Uterus (tissue), 4 donors: ENCODE results near the gene ZNF763. TPM values are rescaled to one million over a fixed set of nuclear protein-coding genes. Genes with fewer than 3 reads are reported as not detected.
"Not testable (repeated sequence)": the region's sequence is repeated elsewhere in the genome, so short reads cannot be mapped to it uniquely, and the experiment has no call there.

Source experiments
- DNase-seq, 2 donors: peaks; one replicate each; pipeline ENCODE4 v3.0.0-alpha.2; 2019 to 2020
- H3K27ac ChIP-seq, 2 donors: fragments of 200-600 bp; sonication (generic); 1 replicate in 1 of 2; 2 replicates in 1 of 2; pipeline ENCODE4 v1.5.1; 2016 to 2018
- H3K27me3 ChIP-seq, 2 donors: fragments of 200-600 bp; sonication (generic); one replicate each; pipeline ENCODE4 v1.5.1; 2018 to 2019; ENCODE audit warnings: control low read depth in 1 of 2
- H3K36me3 ChIP-seq, 2 donors: fragments of 200-600 bp; sonication (generic); one replicate each; pipeline ENCODE4 v1.5.1; 2019; ENCODE audit warnings: control low read depth in 1 of 2
- H3K4me1 ChIP-seq, 2 donors: fragments of 200-600 bp; sonication (generic); one replicate each; pipeline ENCODE4 v1.5.1; 2018 to 2019; ENCODE audit warnings: control low read depth in 1 of 2
- H3K4me3 ChIP-seq, 2 donors: fragments of 200-600 bp; sonication (generic); 1 replicate in 1 of 2; 2 replicates in 1 of 2; pipeline ENCODE4 v1.5.1; 2018 to 2019; ENCODE audit warnings: mild to moderate bottlenecking in 1 of 2
- H3K9me3 ChIP-seq, 2 donors: fragments of 200-600 bp; sonication (generic); one replicate each; pipeline ENCODE4 v1.5.1; 2019; ENCODE audit warnings: control low read depth in 1 of 2
- CTCF ChIP-seq, 4 experiments: fragments of 200-600 bp in 2 of 4; fragments of 450-650 bp in 2 of 4; sonication (generic) in 2 of 4; IDR thresholded peaks; one replicate each; pipeline ENCODE4 v1.5.1; 2016 to 2019; ENCODE audit warnings: antibody characterized with exemption in 4 of 4, mild to moderate bottlenecking in 2 of 4, moderate library complexity in 1 of 4
- POLR2A ChIP-seq, 2 donors: fragments of 450-650 bp; IDR thresholded peaks; one replicate each; pipeline ENCODE4 v1.6.1; 2016; ENCODE audit warnings: antibody characterized with exemption in 2 of 2, mild to moderate bottlenecking in 1 of 2, moderate library complexity in 1 of 2
- intact Hi-C: fragments of 100-400 bp; cut with DNase I; formaldehyde crosslinking; loops from one replicate; pipeline ENCODE4 v1.15.1; 2023; ENCODE audit warnings: low total_unique reads
- total RNA-seq, 4 donors: library from RNA; depleted of rRNA in 3 of 4; stranded (reverse); fragments of >200 nt in 3 of 4; gene quantifications; one replicate each; pipeline versions ENCODE4 v1.1.0 to v1.2.4, GENCODE V29; 2014 to 2023
- donor health status: DM: yes; HTN: yes; CAD: no.

Gene ZNF763
- total RNA-seq, 4 donors from 2014 or later, result 0.88 to 6.0 (median 1.7) TPM

GRCh38 chr19:11987405-11988281 lies 22.8 kb downstream of the ZNF763 start:
- H3K36me3 ChIP-seq, result no peaks in the 10 kb centered on the region
- peak overlapping the region; percentile 81 to 87 for H3K27ac ChIP-seq
- TF ChIP-seq CTCF (IDR thresholded peaks at IDR 0.05), result peak in 1 of 4 experiments; percentile 7
- peak; percentile 54 to 60 for TF ChIP-seq POLR2A (IDR thresholded peaks at IDR 0.05)
- H3K27me3 ChIP-seq, result no peaks in the 10 kb centered on the region
- intact Hi-C loops, result loop anchor here (2.0 to 5.0 kb wide), 3 partner anchors 23 to 190 kb away; partner anchors contain the start of genes ZNF491, ZNF700 and ZNF763
- peak overlapping the region; percentile 69 to 77 for H3K4me3 ChIP-seq
- H3K4me1 ChIP-seq, result no peaks in the 10 kb centered on the region
- peak; percentile 91 to 95 for DNase-seq
- no peaks in the 10 kb centered on the region for H3K9me3 ChIP-seq

- no peak overlapping the region for H3K4me3 ChIP-seq
- no peaks in the 10 kb centered on the region for H3K4me1 ChIP-seq
- no peaks in the 10 kb centered on the region for H3K9me3 ChIP-seq
- no peaks in the 10 kb centered on the region for H3K27me3 ChIP-seq
- DNase-seq, result no peak
- peak overlapping the region; percentile 81 to 87 for H3K27ac ChIP-seq
- TF ChIP-seq POLR2A (IDR thresholded peaks at IDR 0.05) (no peak), CTCF (IDR thresholded peaks at IDR 0.05) (no peak)
- H3K36me3 ChIP-seq, result no peaks in the 10 kb centered on the region
- intact Hi-C loops, result loop anchor here (2.0 to 5.0 kb wide), 3 partner anchors 24 to 192 kb away; partner anchors contain the start of genes ZNF491, ZNF700 and ZNF763
Measured at GRCh38 chr19:11989112-11989456, 24.2 kb downstream of the ZNF763 start.

GRCh38 chr19:11991921-11992320 lies 27.1 kb downstream of the ZNF763 start:
- H3K9me3 ChIP-seq, H3K27me3 ChIP-seq, H3K4me3 ChIP-seq, H3K4me1 ChIP-seq, H3K27ac ChIP-seq, DNase-seq, H3K36me3 ChIP-seq, intact Hi-C loops: not testable (repeated sequence)

GRCh38 chr19:11995174-11995573 lies 30.3 kb downstream of the ZNF763 start:
- no peaks in the 10 kb centered on the region for H3K27me3 ChIP-seq
- TF ChIP-seq CTCF (IDR thresholded peaks at IDR 0.05) (no peak), POLR2A (IDR thresholded peaks at IDR 0.05) (no peak)
- H3K4me1 ChIP-seq, result no peaks in the 10 kb centered on the region
- intact Hi-C loops, result no loop called here
- no peak for DNase-seq
- no peaks in the 10 kb centered on the region for H3K36me3 ChIP-seq
- H3K4me3 ChIP-seq, result no peak overlapping the region
- H3K27ac ChIP-seq, result no peak overlapping the region
- H3K9me3 ChIP-seq, result no peaks in the 10 kb centered on the region

GRCh38 chr19:12000152-12000981 lies 35.5 kb downstream of the ZNF763 start:
- DNase-seq, result no peak
- no peaks in the 10 kb centered on the region for H3K27me3 ChIP-seq
- H3K4me3 ChIP-seq, result no peak overlapping the region
- no peaks in the 10 kb centered on the region for H3K36me3 ChIP-seq
- H3K9me3 ChIP-seq, result no peaks in the 10 kb centered on the region
- TF ChIP-seq CTCF (IDR thresholded peaks at IDR 0.05) (no peak), POLR2A (IDR thresholded peaks at IDR 0.05) (no peak)
- no peaks in the 10 kb centered on the region for H3K4me1 ChIP-seq
- intact Hi-C loops, result no loop called here
- H3K27ac ChIP-seq, result no peak overlapping the region
